ENCODE measurements around the gene DNAH17. TPM values are rescaled to one million over a fixed set of nuclear protein-coding genes. Genes with fewer than 3 reads are reported as not detected.

The DNAH17 gene
- total RNA-seq, 1 experiment from 2014 or later: 0.69 TPM

DNA sequence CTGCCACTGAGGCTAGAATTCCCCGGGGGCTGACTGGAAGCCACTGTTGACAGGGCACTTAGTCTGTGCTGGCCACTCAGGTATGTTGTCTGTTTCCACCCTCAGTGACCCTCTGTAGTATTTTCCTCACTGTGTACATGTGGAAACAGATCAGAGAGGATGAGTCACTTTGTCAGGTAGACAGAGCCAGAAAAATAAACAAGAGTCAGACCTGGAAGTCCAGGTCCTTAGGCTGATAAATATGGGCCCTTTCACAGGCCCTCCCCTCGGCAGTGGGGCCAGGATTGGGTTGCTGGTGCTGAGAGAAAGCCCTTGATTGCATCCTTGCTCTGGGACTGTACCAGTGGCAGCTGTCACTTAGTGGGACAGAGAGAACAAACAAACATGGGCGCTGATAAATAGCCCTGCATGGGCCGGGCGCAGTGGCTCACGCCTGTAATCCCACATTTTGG, 177.5 kb downstream of the DNAH17 start (continued):
- TF ChIP-seq YY1 (IDR thresholded peaks at IDR 0.05; ENCODE audit: extremely low read depth, insufficient replicate concordance, low read depth, low read length) (no peak), SRF (IDR thresholded peaks at IDR 0.05; ENCODE audit: low read depth) (no peak), EGR1 (IDR thresholded peaks at IDR 0.05; ENCODE audit: low read depth) (no peak), EZH2phosphoT487 (IDR thresholded peaks at IDR 0.05; ENCODE audit: borderline replicate concordance) (no peak), POLR2AphosphoS5 (IDR thresholded peaks at IDR 0.05; ENCODE audit: low read depth, low read length) (no peak), EZH2 (IDR thresholded peaks at IDR 0.05) (no peak)

DNA sequence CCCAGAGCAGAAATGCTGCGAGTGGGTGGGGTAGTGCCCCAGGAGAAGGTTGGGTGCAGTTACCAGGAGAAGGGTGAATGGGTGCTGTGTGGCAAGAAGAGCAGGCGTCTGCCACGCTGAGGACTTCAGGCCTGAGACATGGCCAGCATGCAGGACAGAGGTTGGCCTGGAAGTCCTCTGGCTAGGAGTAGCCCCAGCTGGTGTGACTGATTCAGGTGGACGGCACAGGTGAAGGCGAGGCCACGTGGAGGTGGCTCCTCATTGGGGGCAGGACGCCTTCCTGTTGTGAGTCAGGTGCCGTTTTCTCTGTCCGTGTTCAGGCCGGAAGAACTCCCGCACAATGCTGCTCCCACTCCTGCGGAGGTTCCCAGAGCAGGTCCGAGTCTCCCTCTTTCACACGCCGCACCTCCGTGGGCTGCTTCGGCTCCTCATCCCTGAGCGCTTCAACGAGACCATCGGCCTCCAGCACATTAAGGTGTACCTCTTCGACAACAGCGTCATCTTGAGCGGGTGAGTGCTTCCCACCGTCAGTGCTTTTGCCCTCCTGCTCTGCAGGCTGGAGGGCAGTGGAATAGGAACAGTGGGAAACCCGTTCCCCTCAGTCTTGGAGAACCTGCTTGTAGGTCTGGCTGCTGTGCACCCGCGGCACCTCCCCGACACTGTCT, 178.0 kb downstream of the DNAH17 start:
- no peak overlapping the region for H3K9ac ChIP-seq (ENCODE audit: low read length)
- ATAC-seq (no peak), DNase-seq (ENCODE audit: low read depth, low spot score) (no peak)
- no peak overlapping the region for H3K27ac ChIP-seq (ENCODE audit: low read depth, low read length)
- ChIA-PET RAD21 (ENCODE audit: low non-redundant PET in 1 of 2, low total read pairs in 2 of 2, uncharacterized antibody in 2 of 2, unreplicated experiment in 2 of 2) (no interaction called here), POLR2A (no interaction called here), CTCF (no interaction called here)
- no peak overlapping the region for H3K4me3 ChIP-seq (replicated peaks in 1 of 2; ENCODE audit: low read depth in 1 of 2, low read length in 2 of 2)
- H3K27me3 ChIP-seq (ENCODE audit: insufficient read depth, low read length): no peaks in the 10 kb centered on the region
- intact Hi-C loops (cut with micrococcal nuclease): no loop called here
- BruUV-seq (replicated peaks): no TSS peak
- H3K4me2 ChIP-seq (ENCODE audit: low read length): no peak overlapping the region
- peaks cover 3% of the 10 kb centered on the region; the same call in 1 of the 2 replicates for H4K20me1 ChIP-seq (ENCODE audit: insufficient read depth)
- no peak overlapping the region for H2AFZ ChIP-seq (ENCODE audit: low read depth, low read length, poor library complexity, severe bottlenecking)
- no peak for TF ChIP-seq SIN3A (IDR thresholded peaks at IDR 0.05; ENCODE audit: low read depth)
- TF ChIP-seq FOSL1 (IDR thresholded peaks at IDR 0.05; ENCODE audit: low read depth): no peak
- TF ChIP-seq ZBTB33 (IDR thresholded peaks at IDR 0.05; ENCODE audit: extremely low read depth, insufficient replicate concordance, low read length): no peak
- TF ChIP-seq SP1 (IDR thresholded peaks at IDR 0.05; ENCODE audit: low read depth): no peak
- no peak for TF ChIP-seq SRF (IDR thresholded peaks at IDR 0.05; ENCODE audit: low read depth)
- TF ChIP-seq MAX (IDR thresholded peaks at IDR 0.05): no peak
- TF ChIP-seq JUND (IDR thresholded peaks at IDR 0.05): no peak
- TF ChIP-seq RAD21 (IDR thresholded peaks at IDR 0.05; ENCODE audit: low read depth): no peak
- no peak for TF ChIP-seq POLR2A (IDR thresholded peaks at IDR 0.05; ENCODE audit: borderline replicate concordance, extremely low read depth, insufficient read depth, insufficient read length)
- TF ChIP-seq ATF3 (IDR thresholded peaks at IDR 0.05): no peak
- TF ChIP-seq, protein P1, sequence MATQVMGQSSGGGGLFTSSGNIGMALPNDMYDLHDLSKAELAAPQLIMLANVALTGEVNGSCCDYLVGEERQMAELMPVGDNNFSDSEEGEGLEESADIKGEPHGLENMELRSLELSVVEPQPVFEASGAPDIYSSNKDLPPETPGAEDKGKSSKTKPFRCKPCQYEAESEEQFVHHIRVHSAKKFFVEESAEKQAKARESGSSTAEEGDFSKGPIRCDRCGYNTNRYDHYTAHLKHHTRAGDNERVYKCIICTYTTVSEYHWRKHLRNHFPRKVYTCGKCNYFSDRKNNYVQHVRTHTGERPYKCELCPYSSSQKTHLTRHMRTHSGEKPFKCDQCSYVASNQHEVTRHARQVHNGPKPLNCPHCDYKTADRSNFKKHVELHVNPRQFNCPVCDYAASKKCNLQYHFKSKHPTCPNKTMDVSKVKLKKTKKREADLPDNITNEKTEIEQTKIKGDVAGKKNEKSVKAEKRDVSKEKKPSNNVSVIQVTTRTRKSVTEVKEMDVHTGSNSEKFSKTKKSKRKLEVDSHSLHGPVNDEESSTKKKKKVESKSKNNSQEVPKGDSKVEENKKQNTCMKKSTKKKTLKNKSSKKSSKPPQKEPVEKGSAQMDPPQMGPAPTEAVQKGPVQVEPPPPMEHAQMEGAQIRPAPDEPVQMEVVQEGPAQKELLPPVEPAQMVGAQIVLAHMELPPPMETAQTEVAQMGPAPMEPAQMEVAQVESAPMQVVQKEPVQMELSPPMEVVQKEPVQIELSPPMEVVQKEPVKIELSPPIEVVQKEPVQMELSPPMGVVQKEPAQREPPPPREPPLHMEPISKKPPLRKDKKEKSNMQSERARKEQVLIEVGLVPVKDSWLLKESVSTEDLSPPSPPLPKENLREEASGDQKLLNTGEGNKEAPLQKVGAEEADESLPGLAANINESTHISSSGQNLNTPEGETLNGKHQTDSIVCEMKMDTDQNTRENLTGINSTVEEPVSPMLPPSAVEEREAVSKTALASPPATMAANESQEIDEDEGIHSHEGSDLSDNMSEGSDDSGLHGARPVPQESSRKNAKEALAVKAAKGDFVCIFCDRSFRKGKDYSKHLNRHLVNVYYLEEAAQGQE (IDR thresholded peaks at IDR 0.05; ENCODE audit: low read depth): no peak
- no peak for TF ChIP-seq TCF7L2 (IDR thresholded peaks at IDR 0.05; ENCODE audit: borderline replicate concordance, extremely low read depth, insufficient read depth, insufficient read length)
- H3K36me3 ChIP-seq (ENCODE audit: control insufficient read depth in 1 of 2, insufficient read depth in 2 of 2, low read length in 2 of 2): peaks cover 51 to 74% of the 10 kb centered on the region in 2 experiments; a peak in 3 of 4 replicates
- no peaks in the 10 kb centered on the region for H3K4me1 ChIP-seq (ENCODE audit: control insufficient read depth in 1 of 2, insufficient read depth in 2 of 2, low read length in 2 of 2)
- H3K9me2 ChIP-seq (ENCODE audit: insufficient read depth): no peaks in the 10 kb centered on the region
- no peaks in the 10 kb centered on the region for H3K9me3 ChIP-seq (ENCODE audit: control insufficient read depth in 1 of 2, insufficient read depth in 1 of 2, low read depth in 1 of 2, low read length in 2 of 2)
- peaks cover 35% of the 10 kb centered on the region for H3K79me2 ChIP-seq (ENCODE audit: insufficient read depth, low read length)

Measured in HCT116 (cell line).